PFSK-1 (cell line): ENCODE data around the gene C1orf210.

Experiments used
- FOXP2 ChIP-seq: optimal IDR thresholded peaks from 2 replicates; pipeline ENCODE3; 2011; ENCODE audit warnings: borderline replicate concordance, control low read depth, inconsistent platforms; ENCODE audit not compliant: insufficient read depth; ENCODE audit errors: extremely low read length, extremely low read depth
- POLR2AphosphoS5 ChIP-seq: IDR thresholded peaks from 2 replicates; pipeline ENCODE4 v1.6.1; 2012; ENCODE audit warnings: low read depth, mild to moderate bottlenecking, control low read depth, low read length, moderate library complexity
- SIN3A ChIP-seq: IDR thresholded peaks from 2 replicates; pipeline ENCODE4 v1.6.1; 2012; ENCODE audit warnings: mild to moderate bottlenecking, low read length, moderate library complexity, borderline replicate concordance; ENCODE audit not compliant: insufficient read depth
- TAF1 ChIP-seq: IDR thresholded peaks from 2 replicates; pipeline ENCODE4 v1.6.1; 2012; ENCODE audit warnings: low read length, control low read depth, borderline replicate concordance; ENCODE audit not compliant: insufficient read depth
- TF ChIP-seq, protein P1 (sequence below), 2 experiments: IDR thresholded peaks; 2 replicates each; pipeline versions ENCODE4 v1.6.1 to v1.8.0; 2011 to 2012; ENCODE audit warnings: low read depth in 2 of 2, low read length in 2 of 2, control low read depth in 1 of 2, inconsistent platforms in 1 of 2, mild to moderate bottlenecking in 1 of 2, moderate library complexity in 1 of 2; ENCODE audit not compliant: insufficient read depth in 1 of 2

C1orf210 gene

DNA sequence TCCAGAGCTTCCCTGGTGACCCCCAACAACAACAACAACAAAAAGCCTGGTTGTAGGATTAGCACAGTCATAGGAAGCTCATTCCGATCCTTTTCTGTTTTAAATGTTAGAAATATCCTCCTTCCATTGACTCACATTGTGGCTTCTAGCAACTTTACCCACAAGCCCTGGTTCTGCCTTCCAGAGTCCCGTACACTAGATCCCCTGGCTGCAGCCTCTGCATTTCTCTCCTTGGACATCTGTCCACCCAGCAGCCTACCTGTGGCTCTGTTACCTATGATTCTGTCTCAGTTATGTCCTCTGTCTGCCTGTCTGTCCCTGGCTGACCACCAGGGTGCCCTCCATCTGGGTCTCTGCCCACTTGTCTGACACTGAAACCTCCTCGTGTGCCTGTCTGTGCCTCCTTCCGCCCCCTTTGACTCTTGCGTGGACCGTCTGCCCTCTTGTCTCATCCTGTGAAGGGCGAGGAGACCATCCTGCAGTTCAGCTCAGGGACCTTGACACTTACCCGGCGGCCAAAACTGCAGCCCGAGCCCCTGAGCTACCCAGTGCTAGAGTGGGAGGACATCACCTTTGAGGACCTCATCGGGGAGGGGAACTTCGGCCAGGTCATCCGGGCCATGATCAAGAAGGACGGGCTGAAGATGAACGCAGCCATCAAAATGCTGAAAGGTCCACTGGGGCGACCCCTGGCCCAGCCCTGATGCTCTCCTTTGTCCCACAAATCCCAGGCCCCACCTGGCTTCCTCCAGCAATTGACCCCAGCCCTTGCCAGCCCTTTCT, 31.5 kb upstream of the C1orf210 start:
- no peak for TF ChIP-seq TAF1
- TF ChIP-seq POLR2AphosphoS5, result no peak
- TF ChIP-seq, protein P1, sequence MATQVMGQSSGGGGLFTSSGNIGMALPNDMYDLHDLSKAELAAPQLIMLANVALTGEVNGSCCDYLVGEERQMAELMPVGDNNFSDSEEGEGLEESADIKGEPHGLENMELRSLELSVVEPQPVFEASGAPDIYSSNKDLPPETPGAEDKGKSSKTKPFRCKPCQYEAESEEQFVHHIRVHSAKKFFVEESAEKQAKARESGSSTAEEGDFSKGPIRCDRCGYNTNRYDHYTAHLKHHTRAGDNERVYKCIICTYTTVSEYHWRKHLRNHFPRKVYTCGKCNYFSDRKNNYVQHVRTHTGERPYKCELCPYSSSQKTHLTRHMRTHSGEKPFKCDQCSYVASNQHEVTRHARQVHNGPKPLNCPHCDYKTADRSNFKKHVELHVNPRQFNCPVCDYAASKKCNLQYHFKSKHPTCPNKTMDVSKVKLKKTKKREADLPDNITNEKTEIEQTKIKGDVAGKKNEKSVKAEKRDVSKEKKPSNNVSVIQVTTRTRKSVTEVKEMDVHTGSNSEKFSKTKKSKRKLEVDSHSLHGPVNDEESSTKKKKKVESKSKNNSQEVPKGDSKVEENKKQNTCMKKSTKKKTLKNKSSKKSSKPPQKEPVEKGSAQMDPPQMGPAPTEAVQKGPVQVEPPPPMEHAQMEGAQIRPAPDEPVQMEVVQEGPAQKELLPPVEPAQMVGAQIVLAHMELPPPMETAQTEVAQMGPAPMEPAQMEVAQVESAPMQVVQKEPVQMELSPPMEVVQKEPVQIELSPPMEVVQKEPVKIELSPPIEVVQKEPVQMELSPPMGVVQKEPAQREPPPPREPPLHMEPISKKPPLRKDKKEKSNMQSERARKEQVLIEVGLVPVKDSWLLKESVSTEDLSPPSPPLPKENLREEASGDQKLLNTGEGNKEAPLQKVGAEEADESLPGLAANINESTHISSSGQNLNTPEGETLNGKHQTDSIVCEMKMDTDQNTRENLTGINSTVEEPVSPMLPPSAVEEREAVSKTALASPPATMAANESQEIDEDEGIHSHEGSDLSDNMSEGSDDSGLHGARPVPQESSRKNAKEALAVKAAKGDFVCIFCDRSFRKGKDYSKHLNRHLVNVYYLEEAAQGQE (IDR thresholded peaks at IDR 0.05; ENCODE audit: insufficient read depth in 1 of 2, low read depth in 2 of 2, low read length in 2 of 2), result no peak
- TF ChIP-seq FOXP2, result no peak
- no peak for TF ChIP-seq SIN3A

DNA sequence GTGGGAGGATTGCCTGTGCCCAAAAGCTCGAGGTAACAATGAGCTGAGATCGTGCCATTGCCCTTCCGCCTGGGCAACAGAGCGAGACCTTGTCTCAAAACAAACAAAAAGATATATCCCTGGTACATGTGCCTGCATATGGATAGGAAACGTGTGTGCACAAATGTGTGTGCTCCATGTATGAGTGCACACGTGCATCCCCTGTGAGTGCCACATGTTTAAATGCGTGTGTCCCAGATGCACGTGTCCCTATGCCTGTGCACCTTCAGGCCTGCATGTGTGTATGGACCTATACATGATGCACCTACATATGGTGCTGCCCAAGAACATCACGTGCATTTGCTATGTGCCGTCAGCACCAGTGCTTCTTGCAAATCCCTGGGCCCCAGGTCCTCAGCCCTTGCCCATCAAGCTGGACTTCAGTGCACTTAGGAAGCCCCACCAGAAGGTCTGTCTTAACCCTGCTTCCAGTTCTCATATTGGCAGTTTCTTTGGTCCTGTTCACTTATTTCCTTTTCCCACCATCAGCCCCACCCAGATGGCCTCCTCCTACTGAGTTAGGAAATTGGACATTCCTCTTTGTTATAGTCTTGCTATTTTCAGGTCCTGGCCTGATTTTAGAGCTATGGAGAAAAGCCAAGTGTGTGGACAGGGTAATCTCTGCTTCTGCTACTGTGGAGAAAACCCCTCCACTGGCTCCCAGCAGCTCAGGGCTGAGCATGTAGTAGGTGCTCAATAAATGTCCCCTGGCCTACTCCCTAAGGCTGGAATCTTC, 30.8 kb upstream of the C1orf210 start:
- TF ChIP-seq FOXP2 (no peak), POLR2AphosphoS5 (no peak), SIN3A (no peak), TAF1 (no peak)
- TF ChIP-seq, protein P1 (IDR thresholded peaks at IDR 0.05; ENCODE audit: insufficient read depth in 1 of 2, low read depth in 2 of 2, low read length in 2 of 2), result no peak

DNA sequence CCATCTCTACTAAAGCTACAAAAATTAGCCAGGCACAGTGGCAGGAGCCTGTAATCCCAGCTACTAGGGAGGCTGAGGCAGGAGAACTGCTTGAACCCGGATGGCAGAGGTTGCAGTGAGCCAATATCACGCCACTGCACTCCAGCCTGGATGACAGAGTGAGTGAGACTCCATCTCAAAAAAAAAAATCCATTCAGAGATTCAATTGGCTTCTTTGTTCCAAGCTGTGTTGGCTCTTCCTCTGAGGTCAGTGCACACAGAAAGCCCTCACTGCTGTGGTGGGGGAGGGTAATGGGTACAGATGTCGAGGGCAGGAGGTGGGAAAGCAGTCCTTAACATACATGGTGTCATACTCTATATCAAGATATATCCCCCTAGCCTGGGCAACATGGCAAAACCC, 30.1 kb upstream of the C1orf210 start:
- no peak for TF ChIP-seq POLR2AphosphoS5
- TF ChIP-seq TAF1, result no peak
- TF ChIP-seq, protein P1 (IDR thresholded peaks at IDR 0.05; ENCODE audit: insufficient read depth in 1 of 2, low read depth in 2 of 2, low read length in 2 of 2), result no peak
- TF ChIP-seq SIN3A, result no peak
- no peak for TF ChIP-seq FOXP2

DNA sequence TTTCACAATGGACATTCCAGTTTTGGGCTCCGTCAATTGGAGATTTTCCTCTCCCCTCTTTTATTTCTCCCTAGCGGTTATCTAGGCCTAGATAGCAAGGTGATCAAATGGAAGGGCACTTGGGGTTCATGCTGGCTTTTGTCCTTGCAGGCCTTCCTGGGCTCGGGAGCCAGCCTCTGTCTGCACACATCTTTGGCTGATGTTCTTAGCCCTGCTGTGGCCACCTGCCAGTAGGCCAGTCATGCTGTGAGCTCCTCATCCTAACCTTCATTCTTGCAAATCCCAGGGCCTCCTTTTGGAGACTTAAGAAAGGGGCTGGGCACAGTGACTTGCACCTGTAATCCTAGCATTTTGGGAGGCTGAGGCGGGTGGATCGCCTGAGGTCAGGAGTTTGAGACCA, 28.9 kb upstream of the C1orf210 start:
- no peak for TF ChIP-seq FOXP2
- no peak for TF ChIP-seq POLR2AphosphoS5
- TF ChIP-seq, protein P1 (IDR thresholded peaks at IDR 0.05; ENCODE audit: insufficient read depth in 1 of 2, low read depth in 2 of 2, low read length in 2 of 2), result no peak
- TF ChIP-seq TAF1, result no peak
- TF ChIP-seq SIN3A, result no peak
